GM12874 (cell line): ENCODE data around the gene GRAP2.

Experiments used
- TF ChIP-seq, protein P1 (sequence below): IDR thresholded peaks from 2 replicates; pipeline ENCODE4 v1.5.1; 2011; ENCODE audit warnings: low read depth, mild to moderate bottlenecking, control low read depth, low read length, moderate library complexity; ENCODE audit not compliant: insufficient read depth

The GRAP2 gene

DNA sequence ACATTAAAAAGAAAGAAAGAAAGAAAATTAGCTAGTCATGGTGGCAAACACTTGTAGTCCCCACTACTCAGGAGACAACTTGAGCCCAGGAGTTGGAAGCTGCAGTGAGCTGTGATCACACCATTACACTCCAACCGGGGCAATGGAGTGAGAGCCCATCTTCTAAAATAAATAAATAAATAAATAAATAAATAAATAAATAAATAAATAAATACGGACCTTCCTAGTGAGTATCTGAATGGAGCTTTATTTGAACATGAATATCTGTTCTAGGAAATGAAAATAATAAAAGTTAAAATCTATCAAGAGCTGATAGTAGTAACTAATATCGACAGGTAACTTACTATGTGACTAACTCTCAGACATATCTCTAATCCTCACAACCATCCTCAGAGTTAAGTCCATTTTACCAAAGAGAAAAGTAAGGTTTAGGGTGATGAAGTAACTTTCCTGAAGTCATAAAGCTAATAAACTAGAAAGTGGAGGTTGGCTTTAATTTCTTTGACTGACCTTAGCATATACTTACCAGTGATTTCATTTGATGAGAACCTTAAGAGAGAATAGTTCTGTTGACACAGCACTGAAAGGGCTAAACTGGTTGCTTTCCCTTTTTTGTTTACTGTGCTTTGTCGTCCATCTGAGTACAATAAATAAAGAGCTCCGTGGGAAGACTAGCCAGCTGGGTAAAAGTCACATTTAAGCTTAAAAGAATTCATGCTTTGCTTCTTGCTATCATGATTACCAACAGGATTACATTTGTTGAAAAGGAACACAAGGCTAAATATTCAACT lies 29.7 kb upstream of the GRAP2 start:
- TF ChIP-seq, protein P1, sequence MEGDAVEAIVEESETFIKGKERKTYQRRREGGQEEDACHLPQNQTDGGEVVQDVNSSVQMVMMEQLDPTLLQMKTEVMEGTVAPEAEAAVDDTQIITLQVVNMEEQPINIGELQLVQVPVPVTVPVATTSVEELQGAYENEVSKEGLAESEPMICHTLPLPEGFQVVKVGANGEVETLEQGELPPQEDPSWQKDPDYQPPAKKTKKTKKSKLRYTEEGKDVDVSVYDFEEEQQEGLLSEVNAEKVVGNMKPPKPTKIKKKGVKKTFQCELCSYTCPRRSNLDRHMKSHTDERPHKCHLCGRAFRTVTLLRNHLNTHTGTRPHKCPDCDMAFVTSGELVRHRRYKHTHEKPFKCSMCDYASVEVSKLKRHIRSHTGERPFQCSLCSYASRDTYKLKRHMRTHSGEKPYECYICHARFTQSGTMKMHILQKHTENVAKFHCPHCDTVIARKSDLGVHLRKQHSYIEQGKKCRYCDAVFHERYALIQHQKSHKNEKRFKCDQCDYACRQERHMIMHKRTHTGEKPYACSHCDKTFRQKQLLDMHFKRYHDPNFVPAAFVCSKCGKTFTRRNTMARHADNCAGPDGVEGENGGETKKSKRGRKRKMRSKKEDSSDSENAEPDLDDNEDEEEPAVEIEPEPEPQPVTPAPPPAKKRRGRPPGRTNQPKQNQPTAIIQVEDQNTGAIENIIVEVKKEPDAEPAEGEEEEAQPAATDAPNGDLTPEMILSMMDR = no peak

DNA sequence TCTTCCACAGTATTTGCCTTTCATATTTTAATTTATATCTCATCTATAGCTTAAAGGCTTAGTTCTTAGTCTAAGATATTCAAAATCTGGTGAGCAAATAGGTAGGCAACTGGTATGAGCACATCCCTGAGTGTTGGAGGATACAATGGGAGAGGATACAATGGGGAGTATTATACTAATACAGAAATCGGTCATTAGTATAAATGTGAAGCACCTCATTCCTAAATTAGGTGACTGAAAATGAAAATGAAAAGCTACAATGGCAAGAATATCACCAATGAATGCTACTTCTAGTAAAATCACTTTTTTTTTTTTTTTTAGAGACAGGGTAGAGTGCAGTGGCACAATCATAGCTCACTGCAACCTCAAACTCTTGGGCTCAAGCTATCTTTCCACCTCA lies 28.3 kb upstream of the GRAP2 start:
- TF ChIP-seq, protein P1 = no peak

DNA sequence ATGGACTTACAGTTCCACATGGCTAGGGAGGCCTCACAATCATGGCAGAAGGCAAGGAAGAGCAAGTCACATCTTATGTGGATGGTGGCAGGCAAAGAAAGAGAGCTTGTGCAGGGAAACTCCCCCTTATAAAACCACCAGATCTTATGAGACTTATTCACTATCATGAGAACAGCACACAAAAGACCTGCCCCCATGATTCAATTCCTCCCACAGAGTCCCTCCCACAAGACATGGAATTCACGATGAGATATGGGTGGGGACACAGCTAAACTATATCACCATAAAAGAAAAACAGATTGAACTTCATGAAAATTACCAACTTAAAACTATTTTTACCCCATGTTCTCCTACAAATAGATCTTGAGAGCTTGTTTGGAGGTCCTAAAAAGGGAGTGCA lies 26.9 kb upstream of the GRAP2 start:
- TF ChIP-seq, protein P1 = no peak

DNA sequence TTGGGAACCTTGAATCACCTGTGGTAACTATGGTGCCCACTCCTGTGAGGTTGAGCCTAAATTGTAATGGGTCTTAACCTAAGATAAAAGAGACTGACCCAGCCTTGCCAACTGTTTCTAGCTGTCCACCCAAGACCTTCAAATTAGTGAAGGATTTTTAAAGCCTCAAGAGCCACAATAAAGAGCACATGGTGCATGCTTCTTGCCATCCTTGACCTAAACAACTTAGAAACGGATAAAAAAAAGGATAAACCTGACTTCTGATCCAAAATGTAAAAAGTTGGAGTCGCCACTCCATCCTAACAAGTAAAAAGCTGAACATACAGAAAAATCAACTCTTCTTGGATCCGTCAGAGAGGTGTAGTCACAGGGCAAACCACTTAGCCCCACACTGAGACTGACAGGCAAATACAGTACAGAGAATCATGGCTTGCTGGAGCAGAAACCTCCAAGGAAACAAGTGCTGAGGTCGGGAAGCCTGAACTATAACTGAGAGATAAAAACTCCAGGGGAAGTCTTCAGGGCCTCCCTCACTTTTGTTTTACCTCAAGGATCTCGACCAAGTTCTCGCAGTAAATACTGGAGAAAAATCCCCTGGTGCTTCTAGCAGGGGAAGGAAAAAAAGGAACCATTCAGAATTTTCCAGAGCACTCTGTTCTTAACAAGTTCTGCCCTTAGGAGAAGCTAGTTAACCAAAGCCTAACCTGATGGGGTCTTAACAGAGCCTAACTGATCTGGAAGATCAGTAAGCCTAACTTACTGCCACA lies 23.6 kb upstream of the GRAP2 start:
- TF ChIP-seq, protein P1 = no peak

DNA sequence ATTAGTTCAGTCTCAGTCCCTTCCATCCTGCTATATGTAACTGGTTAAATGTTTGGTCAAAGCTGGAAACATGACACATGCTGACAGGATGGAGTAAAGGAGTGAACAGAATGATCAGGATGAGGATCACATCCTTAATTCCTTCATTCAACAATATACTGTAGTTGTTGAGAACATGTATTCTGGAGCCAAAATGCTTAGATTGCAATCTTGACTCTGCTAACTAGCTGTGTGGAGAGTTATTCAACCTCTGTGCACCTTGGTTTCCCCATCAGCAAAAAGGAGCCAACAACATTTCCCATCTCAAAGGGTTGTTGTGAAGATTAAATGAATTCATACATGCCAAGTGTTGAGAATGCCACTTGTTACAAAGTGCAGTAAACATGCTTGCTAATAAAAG lies 20.2 kb upstream of the GRAP2 start:
- TF ChIP-seq, protein P1 = no peak

DNA sequence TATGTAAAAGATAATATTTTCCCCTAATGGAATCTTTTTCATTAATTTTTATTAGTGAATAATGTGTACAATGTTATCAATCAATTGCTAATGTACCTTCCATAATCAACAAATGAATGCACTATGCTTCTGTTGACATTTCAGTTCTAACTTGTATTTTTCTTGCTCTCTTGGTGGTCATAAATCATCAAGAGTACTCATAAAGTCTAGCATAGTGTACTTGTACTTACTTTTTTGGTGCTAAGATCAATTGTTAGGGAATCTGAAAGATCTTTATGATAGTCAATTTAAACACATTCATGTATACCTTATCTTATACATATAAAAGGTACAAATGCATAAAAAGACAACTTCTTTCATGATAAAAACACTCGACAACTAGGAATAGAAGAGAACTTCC lies 17.8 kb upstream of the GRAP2 start:
- TF ChIP-seq, protein P1 = no peak

DNA sequence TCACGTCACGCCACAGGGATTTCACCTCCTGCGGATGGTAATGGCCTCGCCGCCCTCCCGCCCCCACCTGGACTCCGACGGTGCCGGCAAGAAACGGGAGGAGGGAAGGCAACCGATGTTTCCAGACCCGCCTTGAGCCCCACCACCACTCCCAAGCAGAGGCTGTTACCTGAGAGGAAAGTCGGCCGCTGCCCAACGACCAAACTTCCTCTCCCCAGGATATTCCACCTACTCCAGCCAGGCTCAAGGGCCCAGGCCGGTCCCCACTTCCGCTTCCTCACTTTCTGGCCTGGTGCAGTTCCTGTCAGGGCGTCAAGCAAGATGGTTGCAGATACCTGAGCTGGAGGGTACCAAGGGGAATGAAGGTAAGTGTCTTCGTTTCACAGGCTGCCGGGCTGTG lies 7.4 kb upstream of the GRAP2 start, which contains the start of gene ENTHD1:
Gene ENTHD1 (minus strand): TSS at position 235 of the 400 bp plus-strand sequence. CDS start 6,012 bp downstream, outside the sequence.
- TF ChIP-seq, protein P1 = no peak
